ENCODE data around the gene BUD13.

The BUD13 gene

GRCh38 chr11:116731097-116731761, 41.6 kb downstream of the BUD13 start:
- TF ChIP-seq REST (IDR thresholded peaks at IDR 0.05; ENCODE audit: insufficient read depth in 1 of 2, low read depth in 2 of 2, low read length in 2 of 2) (no peak), TAF1 (IDR thresholded peaks at IDR 0.05; ENCODE audit: borderline replicate concordance, insufficient read depth, low read length) (no peak), SIN3A (IDR thresholded peaks at IDR 0.05; ENCODE audit: borderline replicate concordance, insufficient read depth, low read length) (no peak), FOXP2 (optimal IDR thresholded peaks at IDR 0.05; ENCODE audit: borderline replicate concordance, extremely low read depth, extremely low read length, insufficient read depth) (no peak), POLR2AphosphoS5 (IDR thresholded peaks at IDR 0.05; ENCODE audit: low read depth, low read length) (no peak)

- TF ChIP-seq SIN3A (IDR thresholded peaks at IDR 0.05; ENCODE audit: borderline replicate concordance, insufficient read depth, low read length), result no peak
- no peak for TF ChIP-seq POLR2AphosphoS5 (IDR thresholded peaks at IDR 0.05; ENCODE audit: low read depth, low read length)
- no peak for TF ChIP-seq REST (IDR thresholded peaks at IDR 0.05; ENCODE audit: insufficient read depth in 1 of 2, low read depth in 2 of 2, low read length in 2 of 2)
- TF ChIP-seq FOXP2 (optimal IDR thresholded peaks at IDR 0.05; ENCODE audit: borderline replicate concordance, extremely low read depth, extremely low read length, insufficient read depth), result no peak
- TF ChIP-seq TAF1 (IDR thresholded peaks at IDR 0.05; ENCODE audit: borderline replicate concordance, insufficient read depth, low read length), result no peak
Measured at GRCh38 chr11:116730601-116731000, 42.2 kb downstream of the BUD13 start.

DNA sequence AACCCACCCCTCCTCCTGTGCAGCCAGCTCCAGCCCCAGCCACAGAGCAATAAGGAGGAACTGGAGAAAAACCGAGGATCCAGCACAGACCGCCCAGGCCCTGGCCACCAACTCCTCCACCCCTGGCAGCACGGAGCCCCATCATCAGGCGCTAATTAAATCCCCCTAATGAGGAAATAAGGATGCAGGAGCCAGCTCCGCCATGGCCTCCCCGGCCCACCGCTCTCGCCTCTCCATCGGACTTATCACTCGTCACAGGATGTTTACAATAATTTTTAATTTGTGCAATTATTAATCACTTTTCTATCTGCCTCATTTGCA, 42.6 kb downstream of the BUD13 start:
- TF ChIP-seq SIN3A (IDR thresholded peaks at IDR 0.05; ENCODE audit: borderline replicate concordance, insufficient read depth, low read length) (no peak), POLR2AphosphoS5 (IDR thresholded peaks at IDR 0.05; ENCODE audit: low read depth, low read length) (no peak), TAF1 (IDR thresholded peaks at IDR 0.05; ENCODE audit: borderline replicate concordance, insufficient read depth, low read length) (no peak), REST (IDR thresholded peaks at IDR 0.05; ENCODE audit: insufficient read depth in 1 of 2, low read depth in 2 of 2, low read length in 2 of 2) (no peak), FOXP2 (optimal IDR thresholded peaks at IDR 0.05; ENCODE audit: borderline replicate concordance, extremely low read depth, extremely low read length, insufficient read depth) (no peak)

DNA sequence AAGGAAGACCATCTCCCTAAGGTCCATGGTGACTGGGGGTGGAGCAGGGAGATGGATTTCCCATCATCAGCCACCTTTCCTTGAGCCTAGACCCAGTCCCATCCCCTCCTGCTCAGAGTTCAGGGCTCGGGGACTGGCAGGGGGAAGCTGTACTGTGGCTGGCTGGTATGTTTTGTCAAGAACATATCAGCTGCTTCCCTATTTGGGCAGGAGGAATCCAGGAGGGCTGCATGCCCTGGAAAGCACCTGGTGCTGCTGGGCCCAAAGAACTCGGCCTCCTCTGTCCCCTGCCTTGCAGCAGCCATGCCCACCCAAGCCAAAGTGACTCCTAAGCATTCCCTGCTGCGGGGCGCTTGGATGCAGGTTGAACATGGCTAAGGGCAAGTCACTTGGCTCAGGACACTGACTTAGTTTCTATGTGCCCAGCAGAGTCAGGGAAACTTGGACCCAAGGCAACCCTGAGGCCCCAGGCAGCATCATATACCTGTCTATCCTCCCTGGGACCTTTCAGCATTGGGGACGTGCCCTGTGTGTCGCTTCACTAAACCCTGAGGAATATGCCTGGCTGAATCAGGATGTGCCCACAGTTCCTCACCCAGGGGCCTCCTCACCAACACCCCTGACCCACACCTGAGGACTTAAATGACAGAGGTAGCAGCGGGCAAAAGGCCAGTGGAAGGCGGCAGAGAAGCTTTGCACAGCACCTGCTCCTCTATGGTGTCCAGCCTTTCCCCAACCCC, 43.1 kb downstream of the BUD13 start:
- TF ChIP-seq FOXP2 (optimal IDR thresholded peaks at IDR 0.05; ENCODE audit: borderline replicate concordance, extremely low read depth, extremely low read length, insufficient read depth), result no peak
- no peak for TF ChIP-seq TAF1 (IDR thresholded peaks at IDR 0.05; ENCODE audit: borderline replicate concordance, insufficient read depth, low read length)
- no peak for TF ChIP-seq REST (IDR thresholded peaks at IDR 0.05; ENCODE audit: insufficient read depth in 1 of 2, low read depth in 2 of 2, low read length in 2 of 2)
- no peak for TF ChIP-seq SIN3A (IDR thresholded peaks at IDR 0.05; ENCODE audit: borderline replicate concordance, insufficient read depth, low read length)
- TF ChIP-seq POLR2AphosphoS5 (IDR thresholded peaks at IDR 0.05; ENCODE audit: low read depth, low read length), result no peak
